ENCODE data around the gene MTA3.

MTA3 gene

DNA sequence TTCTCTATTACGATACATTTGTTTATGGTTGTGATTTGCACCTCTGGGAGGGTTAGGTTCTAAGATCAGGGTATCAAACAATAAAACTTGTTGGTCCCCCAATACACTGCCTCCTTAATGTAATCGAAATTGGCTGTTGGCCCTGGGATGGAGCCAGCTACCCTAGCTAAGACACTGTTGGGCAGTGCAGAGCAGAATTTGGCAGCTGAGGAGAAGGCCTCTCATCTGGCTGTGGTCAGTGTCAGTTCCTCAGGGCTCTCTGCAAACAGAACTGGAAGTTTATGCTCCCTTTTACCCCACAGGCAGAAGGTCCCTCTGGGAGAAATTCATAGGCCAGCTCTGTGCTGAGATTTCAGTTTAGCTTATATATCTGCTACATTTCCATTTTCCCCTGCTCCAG lies 232.5 kb downstream of the MTA3 start:
- no peak overlapping the region for H3K4me2 ChIP-seq (ENCODE audit: low read length)
- no peaks in the 10 kb centered on the region for H3K9me2 ChIP-seq (replicated peaks; ENCODE audit: control insufficient read depth, low read length)
- H3K4me1 ChIP-seq (ENCODE audit: control insufficient read depth, low read length) = peaks cover 13% of the 10 kb centered on the region
- no peak overlapping the region for H3K4me3 ChIP-seq (ENCODE audit: low read length)
- H3K27me3 ChIP-seq (ENCODE audit: control insufficient read depth, low read length) = peaks cover 3% of the 10 kb centered on the region; the same call in 1 of the 2 replicates
- no peak for TF ChIP-seq EZH2phosphoT487 (IDR thresholded peaks at IDR 0.05; ENCODE audit: borderline replicate concordance, low read length)
- no peaks in the 10 kb centered on the region for H3K79me2 ChIP-seq (ENCODE audit: control insufficient read depth, low read length)
- no peaks in the 10 kb centered on the region for H3F3A ChIP-seq (ENCODE audit: control insufficient read depth, insufficient read depth)
- H4K20me1 ChIP-seq (ENCODE audit: control insufficient read depth, insufficient read depth, low read depth, low read length) = no peaks in the 10 kb centered on the region
- no peaks in the 10 kb centered on the region for H3K9me3 ChIP-seq (ENCODE audit: control insufficient read depth, insufficient read depth, low read length)
- no peak overlapping the region for H3K27ac ChIP-seq (ENCODE audit: low read depth, low read length)
- no peaks in the 10 kb centered on the region for H3K36me3 ChIP-seq (ENCODE audit: control insufficient read depth, low read length)

DNA sequence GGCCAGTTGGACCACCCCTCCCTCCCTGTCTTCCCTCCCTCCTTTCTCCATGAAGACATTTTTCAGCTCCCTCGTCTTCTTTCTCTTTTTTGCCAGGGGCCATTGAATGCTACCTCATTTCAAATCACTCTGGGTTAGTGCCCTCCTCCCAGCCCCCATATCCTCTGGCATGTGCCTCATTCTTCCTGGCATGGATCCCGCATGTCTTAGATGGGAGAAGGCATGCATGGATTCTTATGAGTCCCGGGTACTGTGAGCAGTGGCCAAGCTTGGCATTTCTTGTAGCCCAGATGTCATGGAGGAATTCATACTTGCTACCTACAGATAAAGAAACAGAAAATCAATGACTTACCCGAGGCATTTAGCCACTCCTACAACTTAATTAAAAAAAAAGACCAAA lies 232.9 kb downstream of the MTA3 start:
- no peaks in the 10 kb centered on the region for H3F3A ChIP-seq (ENCODE audit: control insufficient read depth, insufficient read depth)
- H4K20me1 ChIP-seq (ENCODE audit: control insufficient read depth, insufficient read depth, low read depth, low read length) = no peaks in the 10 kb centered on the region
- no peak overlapping the region for H3K27ac ChIP-seq (ENCODE audit: low read depth, low read length)
- H3K36me3 ChIP-seq (ENCODE audit: control insufficient read depth, low read length) = no peaks in the 10 kb centered on the region
- no peak for TF ChIP-seq EZH2phosphoT487 (IDR thresholded peaks at IDR 0.05; ENCODE audit: borderline replicate concordance, low read length)
- TF ChIP-seq, protein P1, sequence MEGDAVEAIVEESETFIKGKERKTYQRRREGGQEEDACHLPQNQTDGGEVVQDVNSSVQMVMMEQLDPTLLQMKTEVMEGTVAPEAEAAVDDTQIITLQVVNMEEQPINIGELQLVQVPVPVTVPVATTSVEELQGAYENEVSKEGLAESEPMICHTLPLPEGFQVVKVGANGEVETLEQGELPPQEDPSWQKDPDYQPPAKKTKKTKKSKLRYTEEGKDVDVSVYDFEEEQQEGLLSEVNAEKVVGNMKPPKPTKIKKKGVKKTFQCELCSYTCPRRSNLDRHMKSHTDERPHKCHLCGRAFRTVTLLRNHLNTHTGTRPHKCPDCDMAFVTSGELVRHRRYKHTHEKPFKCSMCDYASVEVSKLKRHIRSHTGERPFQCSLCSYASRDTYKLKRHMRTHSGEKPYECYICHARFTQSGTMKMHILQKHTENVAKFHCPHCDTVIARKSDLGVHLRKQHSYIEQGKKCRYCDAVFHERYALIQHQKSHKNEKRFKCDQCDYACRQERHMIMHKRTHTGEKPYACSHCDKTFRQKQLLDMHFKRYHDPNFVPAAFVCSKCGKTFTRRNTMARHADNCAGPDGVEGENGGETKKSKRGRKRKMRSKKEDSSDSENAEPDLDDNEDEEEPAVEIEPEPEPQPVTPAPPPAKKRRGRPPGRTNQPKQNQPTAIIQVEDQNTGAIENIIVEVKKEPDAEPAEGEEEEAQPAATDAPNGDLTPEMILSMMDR (IDR thresholded peaks at IDR 0.05; ENCODE audit: low read depth, low read length, poor library complexity, severe bottlenecking) = no peak
- H3K9me3 ChIP-seq (ENCODE audit: control insufficient read depth, insufficient read depth, low read length) = no peaks in the 10 kb centered on the region
- H3K9me2 ChIP-seq (replicated peaks; ENCODE audit: control insufficient read depth, low read length) = no peaks in the 10 kb centered on the region
- H3K4me1 ChIP-seq (ENCODE audit: control insufficient read depth, low read length) = peaks cover 9% of the 10 kb centered on the region
- peaks cover 3% of the 10 kb centered on the region; the same call in 1 of the 2 replicates for H3K27me3 ChIP-seq (ENCODE audit: control insufficient read depth, low read length)
- H3K79me2 ChIP-seq (ENCODE audit: control insufficient read depth, low read length) = no peaks in the 10 kb centered on the region
- H3K4me3 ChIP-seq (ENCODE audit: low read length) = no peak overlapping the region
- H3K4me2 ChIP-seq (ENCODE audit: low read length) = no peak overlapping the region

DNA sequence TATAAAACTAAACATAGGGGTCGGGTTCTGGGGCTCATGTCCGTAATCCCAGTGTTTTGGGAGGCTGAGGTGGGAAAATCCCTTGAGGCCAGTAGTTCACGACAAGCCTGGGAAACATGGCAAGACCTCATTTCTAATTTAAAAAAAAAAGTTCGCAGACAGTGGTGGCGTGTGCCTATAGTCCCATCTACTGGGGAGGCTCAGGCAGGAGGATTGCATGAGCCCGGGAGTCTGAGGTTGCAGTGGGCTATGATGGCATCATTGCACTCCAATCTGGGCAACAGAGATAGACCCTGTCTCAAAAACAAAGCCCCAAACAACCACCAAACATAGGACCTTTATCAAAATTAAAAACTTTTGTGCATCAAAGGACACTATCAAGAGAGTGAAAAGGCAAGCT lies 233.7 kb downstream of the MTA3 start:
- Histone ChIP-seq H3F3A (ENCODE audit: control insufficient read depth, insufficient read depth) (no peaks in the 10 kb centered on the region), H3K9me3 (ENCODE audit: control insufficient read depth, insufficient read depth, low read length) (no peaks in the 10 kb centered on the region), H3K4me3 (ENCODE audit: low read length) (no peak overlapping the region), H4K20me1 (ENCODE audit: control insufficient read depth, insufficient read depth, low read depth, low read length) (no peaks in the 10 kb centered on the region), H3K27me3 (ENCODE audit: control insufficient read depth, low read length) (peaks cover 3% of the 10 kb centered on the region; the same call in 1 of the 2 replicates), H3K36me3 (ENCODE audit: control insufficient read depth, low read length) (no peaks in the 10 kb centered on the region), H3K4me2 (ENCODE audit: low read length) (no peak overlapping the region), H3K9me2 (replicated peaks; ENCODE audit: control insufficient read depth, low read length) (no peaks in the 10 kb centered on the region), H3K27ac (ENCODE audit: low read depth, low read length) (no peak overlapping the region), H3K4me1 (ENCODE audit: control insufficient read depth, low read length) (peaks cover 2% of the 10 kb centered on the region), H3K79me2 (ENCODE audit: control insufficient read depth, low read length) (no peaks in the 10 kb centered on the region)
- TF ChIP-seq, protein P1 (IDR thresholded peaks at IDR 0.05; ENCODE audit: low read depth, low read length, poor library complexity, severe bottlenecking) = no peak
- TF ChIP-seq EZH2phosphoT487 (IDR thresholded peaks at IDR 0.05; ENCODE audit: borderline replicate concordance, low read length) = no peak

DNA sequence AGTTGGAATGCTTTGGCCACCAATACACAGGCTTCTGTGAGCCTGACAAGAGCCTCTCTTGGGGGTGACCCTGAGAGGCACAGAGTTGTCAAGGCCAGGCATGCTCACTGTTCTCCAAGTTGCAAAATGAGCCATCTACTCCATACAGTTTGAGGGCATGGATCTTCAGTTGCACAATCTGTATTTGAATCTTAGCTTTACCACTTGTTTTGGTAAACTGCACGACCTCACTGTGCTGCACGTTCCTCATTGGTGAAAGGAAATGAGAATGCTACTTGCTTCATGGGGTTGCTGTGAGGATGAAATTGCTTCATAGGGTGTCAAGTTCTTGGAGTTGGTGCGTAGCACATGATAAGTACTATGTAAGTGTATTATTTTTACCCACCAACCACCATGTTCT lies 235.9 kb downstream of the MTA3 start:
- peaks cover 3% of the 10 kb centered on the region; the same call in 1 of the 2 replicates for H3K27me3 ChIP-seq (ENCODE audit: control insufficient read depth, low read length)
- peaks cover 8% of the 10 kb centered on the region for H3K4me1 ChIP-seq (ENCODE audit: control insufficient read depth, low read length)
- no peak overlapping the region for H3K27ac ChIP-seq (ENCODE audit: low read depth, low read length)
- no peaks in the 10 kb centered on the region for H3K9me3 ChIP-seq (ENCODE audit: control insufficient read depth, insufficient read depth, low read length)
- no peaks in the 10 kb centered on the region for H3K79me2 ChIP-seq (ENCODE audit: control insufficient read depth, low read length)
- no peaks in the 10 kb centered on the region for H3K9me2 ChIP-seq (replicated peaks; ENCODE audit: control insufficient read depth, low read length)
- no peaks in the 10 kb centered on the region for H4K20me1 ChIP-seq (ENCODE audit: control insufficient read depth, insufficient read depth, low read depth, low read length)
- TF ChIP-seq, protein P1 (IDR thresholded peaks at IDR 0.05; ENCODE audit: low read depth, low read length, poor library complexity, severe bottlenecking) = no peak
- no peak for TF ChIP-seq EZH2phosphoT487 (IDR thresholded peaks at IDR 0.05; ENCODE audit: borderline replicate concordance, low read length)
- H3F3A ChIP-seq (ENCODE audit: control insufficient read depth, insufficient read depth) = no peaks in the 10 kb centered on the region
- H3K4me3 ChIP-seq (ENCODE audit: low read length) = no peak overlapping the region
- H3K36me3 ChIP-seq (ENCODE audit: control insufficient read depth, low read length) = no peaks in the 10 kb centered on the region
- no peak overlapping the region for H3K4me2 ChIP-seq (ENCODE audit: low read length)

All from DOHH2 (cell line).